ENCODE data around the gene CSNK2A3. TPM values are rescaled to one million over a fixed set of nuclear protein-coding genes. Genes with fewer than 3 reads are reported as not detected.

CSNK2A3 gene
- total RNA-seq, 2 experiments from 2014 or later: 0.27 to 0.28 TPM

DNA sequence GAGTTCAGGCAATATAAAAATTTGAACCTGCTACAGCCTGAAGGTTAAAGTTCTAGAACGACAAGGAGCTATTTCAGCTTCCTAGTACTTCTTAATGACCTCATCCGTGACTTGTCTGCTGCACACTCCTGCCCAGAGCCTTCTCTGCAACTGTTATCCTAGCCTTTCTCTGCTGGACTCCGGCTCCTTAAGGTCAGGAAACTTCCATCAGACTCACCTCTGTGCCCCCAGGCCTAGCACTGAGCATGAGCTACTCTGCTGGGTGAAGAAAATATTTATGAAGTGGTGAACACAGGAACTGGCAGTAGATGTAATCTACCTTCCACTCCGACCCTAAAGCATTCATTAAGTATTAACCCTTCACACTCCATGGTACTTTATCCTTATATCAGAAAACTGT, 18.4 kb downstream of the CSNK2A3 start:
- Histone ChIP-seq H3K36me3 (ENCODE audit: insufficient read depth, low read length) (no peaks in the 10 kb centered on the region), H3K27ac (ENCODE audit: low read depth in 1 of 2, low read length in 2 of 2) (no peak overlapping the region), H3K4me3 (ENCODE audit: low read length) (no peak overlapping the region), H3K4me1 (ENCODE audit: insufficient read depth, low read length) (no peaks in the 10 kb centered on the region), H3K27me3 (ENCODE audit: control insufficient read depth in 1 of 2, insufficient read depth in 2 of 2, low read length in 2 of 2) (peaks cover 0 to 2% of the 10 kb centered on the region in 2 experiments), H3K9me3 (ENCODE audit: control insufficient read depth in 1 of 2, insufficient read depth in 1 of 2, low read length in 2 of 2) (no peaks in the 10 kb centered on the region)
- CTCF ChIA-PET: interaction anchor here (0.6 kb wide), 1 partner anchor 9 kb away, joined by 3 read pairs; no protein-coding TSS in a partner anchor
- Mint-ChIP-seq H3K4me3 (no peak overlapping the region), H3K27ac (no peak overlapping the region), H3K9me3 (no peaks in the 10 kb centered on the region), H3K36me3 (ENCODE audit: low read depth) (no peaks in the 10 kb centered on the region), H3K27me3 (peaks cover 4% of the 10 kb centered on the region), H3K4me1 (ENCODE audit: low read depth) (no peaks in the 10 kb centered on the region)
- ATAC-seq (ENCODE audit: poor library complexity) (no peak), DNase-seq (no peak)
- POLR2A ChIA-PET: no interaction called here
- intact Hi-C loops (cut with DNase I, micrococcal nuclease): no loop called here
- TF ChIP-seq CTCF (IDR thresholded peaks at IDR 0.05): no peak

GRCh38 chr11:11332141-11332710, 20.8 kb downstream of the CSNK2A3 start:
- Histone ChIP-seq H3K27ac (ENCODE audit: low read depth in 1 of 2, low read length in 2 of 2) (no peak overlapping the region), H3K27me3 (ENCODE audit: control insufficient read depth in 1 of 2, insufficient read depth in 2 of 2, low read length in 2 of 2) (no peaks in the 10 kb centered on the region), H3K4me1 (ENCODE audit: insufficient read depth, low read length) (no peaks in the 10 kb centered on the region), H3K4me3 (ENCODE audit: low read length) (no peak overlapping the region), H3K9me3 (ENCODE audit: control insufficient read depth in 1 of 2, insufficient read depth in 1 of 2, low read length in 2 of 2) (no peaks in the 10 kb centered on the region), H3K36me3 (ENCODE audit: insufficient read depth, low read length) (no peaks in the 10 kb centered on the region)
- Mint-ChIP-seq H3K4me1 (ENCODE audit: low read depth) (no peaks in the 10 kb centered on the region), H3K36me3 (ENCODE audit: low read depth) (no peaks in the 10 kb centered on the region), H3K4me3 (no peak overlapping the region), H3K27ac (no peak overlapping the region), H3K9me3 (no peaks in the 10 kb centered on the region), H3K27me3 (peaks cover 4% of the 10 kb centered on the region)
- POLR2A ChIA-PET: no interaction called here
- ATAC-seq (ENCODE audit: poor library complexity): no peak
- CTCF ChIA-PET: no interaction called here
- TF ChIP-seq CTCF (IDR thresholded peaks at IDR 0.05): no peak
- DNase-seq: no peak
- intact Hi-C loops (cut with DNase I, micrococcal nuclease): no loop called here

GRCh38 chr11:11329062-11329806, 23.8 kb downstream of the CSNK2A3 start:
- ChIA-PET CTCF (interaction anchor here (1.3 kb wide), 1 partner anchor 301 kb away, joined by 3 read pairs; no protein-coding TSS in a partner anchor), POLR2A (interaction anchor here (0.6 kb wide), 1 partner anchor 225 kb away, joined by 4 read pairs; no protein-coding TSS in a partner anchor)
- Mint-ChIP-seq H3K4me3 (no peak overlapping the region), H3K27ac (no peak overlapping the region), H3K27me3 (peaks cover 4% of the 10 kb centered on the region), H3K4me1 (ENCODE audit: low read depth) (no peaks in the 10 kb centered on the region), H3K36me3 (ENCODE audit: low read depth) (no peaks in the 10 kb centered on the region), H3K9me3 (no peaks in the 10 kb centered on the region)
- Histone ChIP-seq H3K4me1 (ENCODE audit: insufficient read depth, low read length) (no peaks in the 10 kb centered on the region), H3K27ac (ENCODE audit: low read depth in 1 of 2, low read length in 2 of 2) (no peak overlapping the region), H3K9me3 (ENCODE audit: control insufficient read depth in 1 of 2, insufficient read depth in 1 of 2, low read length in 2 of 2) (no peaks in the 10 kb centered on the region), H3K36me3 (ENCODE audit: insufficient read depth, low read length) (no peaks in the 10 kb centered on the region), H3K4me3 (ENCODE audit: low read length) (no peak overlapping the region), H3K27me3 (ENCODE audit: control insufficient read depth in 1 of 2, insufficient read depth in 2 of 2, low read length in 2 of 2) (no peaks in the 10 kb centered on the region)
- DNase-seq (no peak), ATAC-seq (ENCODE audit: poor library complexity) (no peak)
- intact Hi-C loops (cut with DNase I, micrococcal nuclease): no loop called here
- TF ChIP-seq CTCF (IDR thresholded peaks at IDR 0.05): no peak

Data from CD4-positive, alpha-beta T cell (primary cell).